Fibroblast of the aortic adventitia (primary cell): ENCODE measurements around the gene IL34. TPM values are rescaled to one million over a fixed set of nuclear protein-coding genes. Genes with fewer than 3 reads are reported as not detected.

Experiments
- DNase-seq: peaks from one replicate; pipeline ENCODE4 v3.0.0-alpha.2; 2010; ENCODE audit warnings: low read depth
- H3K4me3 ChIP-seq: 2 replicates; pipeline ENCODE4 v1.5.1; 2011; ENCODE audit warnings: low read depth, mild to moderate bottlenecking, control low read depth, low read length, moderate library complexity
- total RNA-seq: library from RNA; depleted of rRNA; stranded (reverse); fragments of >200 nt; gene quantifications from 2 replicates; pipeline ENCODE4 v1.2.3, GENCODE V29; 2012; ENCODE audit warnings: low replicate concordance
- TF ChIP-seq, protein P1 (sequence below): IDR thresholded peaks from 2 replicates; pipeline ENCODE4 v1.5.1; 2011; ENCODE audit warnings: mild to moderate bottlenecking, low read length, control low read depth, inconsistent platforms; ENCODE audit not compliant: insufficient read depth

Gene IL34
- total RNA-seq, 1 donor = 10.9 TPM

DNA sequence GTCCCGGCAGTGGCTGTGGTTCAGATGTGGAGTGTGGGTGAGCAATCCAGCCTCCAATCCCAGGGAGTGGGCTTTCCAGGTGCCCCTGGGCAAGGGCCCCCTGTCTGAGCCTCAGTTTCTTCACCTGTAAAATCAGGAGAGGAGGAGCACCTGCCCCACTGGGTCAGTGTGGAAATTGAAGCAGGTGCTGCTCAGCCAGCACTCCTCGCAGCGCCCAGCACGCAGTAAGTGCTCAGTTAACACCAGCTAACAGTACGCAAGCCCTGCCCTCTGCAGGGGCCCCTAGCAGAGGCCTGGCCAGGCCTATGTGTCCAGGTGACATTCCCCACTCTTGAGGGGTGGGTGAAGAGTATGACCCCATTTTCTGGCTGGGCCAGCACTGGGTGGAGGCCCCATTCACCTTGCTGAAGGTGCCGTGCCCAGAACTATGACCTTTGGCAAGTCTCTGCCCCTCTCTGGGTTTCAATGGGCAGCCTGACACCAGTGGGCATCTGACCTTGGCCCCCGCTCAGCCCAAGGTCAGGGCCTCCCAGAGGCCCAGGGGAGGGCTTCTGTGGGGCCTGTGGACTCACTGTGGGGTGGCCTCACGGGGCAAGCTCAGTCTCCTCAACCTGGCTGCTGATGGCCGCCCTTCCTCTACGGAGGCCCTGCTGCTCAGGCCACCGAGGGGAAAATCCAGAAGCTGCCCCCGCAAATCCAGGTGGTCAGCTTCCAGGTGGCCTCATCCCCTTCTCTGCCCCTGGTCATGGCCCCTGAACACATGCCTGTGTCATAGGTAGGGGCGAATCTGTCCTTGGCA lies 37.0 kb downstream of the IL34 start:
- no peak overlapping the region for H3K4me3 ChIP-seq
- DNase-seq = no peak
- TF ChIP-seq, protein P1, sequence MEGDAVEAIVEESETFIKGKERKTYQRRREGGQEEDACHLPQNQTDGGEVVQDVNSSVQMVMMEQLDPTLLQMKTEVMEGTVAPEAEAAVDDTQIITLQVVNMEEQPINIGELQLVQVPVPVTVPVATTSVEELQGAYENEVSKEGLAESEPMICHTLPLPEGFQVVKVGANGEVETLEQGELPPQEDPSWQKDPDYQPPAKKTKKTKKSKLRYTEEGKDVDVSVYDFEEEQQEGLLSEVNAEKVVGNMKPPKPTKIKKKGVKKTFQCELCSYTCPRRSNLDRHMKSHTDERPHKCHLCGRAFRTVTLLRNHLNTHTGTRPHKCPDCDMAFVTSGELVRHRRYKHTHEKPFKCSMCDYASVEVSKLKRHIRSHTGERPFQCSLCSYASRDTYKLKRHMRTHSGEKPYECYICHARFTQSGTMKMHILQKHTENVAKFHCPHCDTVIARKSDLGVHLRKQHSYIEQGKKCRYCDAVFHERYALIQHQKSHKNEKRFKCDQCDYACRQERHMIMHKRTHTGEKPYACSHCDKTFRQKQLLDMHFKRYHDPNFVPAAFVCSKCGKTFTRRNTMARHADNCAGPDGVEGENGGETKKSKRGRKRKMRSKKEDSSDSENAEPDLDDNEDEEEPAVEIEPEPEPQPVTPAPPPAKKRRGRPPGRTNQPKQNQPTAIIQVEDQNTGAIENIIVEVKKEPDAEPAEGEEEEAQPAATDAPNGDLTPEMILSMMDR = no peak

DNA sequence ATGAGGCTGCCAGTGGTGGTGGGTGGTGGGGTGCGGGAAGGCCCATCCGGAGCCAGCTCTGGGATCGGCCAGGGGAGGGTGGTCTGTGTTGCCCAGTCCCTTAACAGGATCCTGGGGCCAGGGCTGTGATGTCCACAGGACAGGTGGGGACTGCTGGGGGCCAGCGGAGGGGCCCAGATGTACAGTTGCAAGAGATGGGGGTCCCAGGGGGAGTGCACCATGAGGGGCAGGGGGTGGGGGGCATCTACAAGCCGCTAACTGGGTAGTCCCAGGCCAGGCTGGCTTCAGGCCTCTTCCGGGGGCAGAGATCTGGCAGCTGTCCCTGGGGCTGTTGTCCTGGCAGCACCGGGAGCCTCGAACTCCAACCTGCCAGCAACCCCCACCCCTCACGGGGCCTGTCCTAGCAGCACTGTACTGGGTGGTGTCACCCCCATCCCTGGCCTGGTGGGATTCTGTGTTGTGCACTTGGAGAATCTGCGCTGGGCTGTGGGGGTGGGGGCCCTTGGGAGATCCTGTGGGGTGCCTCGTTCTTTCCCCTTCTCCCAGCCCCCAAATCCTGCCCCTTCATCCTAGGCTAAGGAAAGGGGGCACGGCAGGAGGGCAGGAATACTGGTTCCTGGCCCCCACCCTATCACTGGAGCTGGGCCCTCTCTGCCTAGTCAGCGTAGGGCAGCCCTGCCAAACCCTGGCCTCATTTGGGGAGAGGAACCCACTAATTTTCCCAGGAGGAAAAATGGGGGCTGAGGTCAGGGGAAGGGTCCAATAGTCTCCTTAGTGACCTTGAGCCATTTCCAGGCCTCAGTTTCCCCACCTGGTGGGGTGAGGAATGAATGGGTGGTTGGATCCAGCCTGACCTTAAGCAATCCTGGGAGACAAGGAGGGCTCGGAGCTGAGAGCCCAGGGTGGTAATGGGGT lies 38.0 kb downstream of the IL34 start:
- TF ChIP-seq, protein P1 = no peak
- DNase-seq = no peak

DNA sequence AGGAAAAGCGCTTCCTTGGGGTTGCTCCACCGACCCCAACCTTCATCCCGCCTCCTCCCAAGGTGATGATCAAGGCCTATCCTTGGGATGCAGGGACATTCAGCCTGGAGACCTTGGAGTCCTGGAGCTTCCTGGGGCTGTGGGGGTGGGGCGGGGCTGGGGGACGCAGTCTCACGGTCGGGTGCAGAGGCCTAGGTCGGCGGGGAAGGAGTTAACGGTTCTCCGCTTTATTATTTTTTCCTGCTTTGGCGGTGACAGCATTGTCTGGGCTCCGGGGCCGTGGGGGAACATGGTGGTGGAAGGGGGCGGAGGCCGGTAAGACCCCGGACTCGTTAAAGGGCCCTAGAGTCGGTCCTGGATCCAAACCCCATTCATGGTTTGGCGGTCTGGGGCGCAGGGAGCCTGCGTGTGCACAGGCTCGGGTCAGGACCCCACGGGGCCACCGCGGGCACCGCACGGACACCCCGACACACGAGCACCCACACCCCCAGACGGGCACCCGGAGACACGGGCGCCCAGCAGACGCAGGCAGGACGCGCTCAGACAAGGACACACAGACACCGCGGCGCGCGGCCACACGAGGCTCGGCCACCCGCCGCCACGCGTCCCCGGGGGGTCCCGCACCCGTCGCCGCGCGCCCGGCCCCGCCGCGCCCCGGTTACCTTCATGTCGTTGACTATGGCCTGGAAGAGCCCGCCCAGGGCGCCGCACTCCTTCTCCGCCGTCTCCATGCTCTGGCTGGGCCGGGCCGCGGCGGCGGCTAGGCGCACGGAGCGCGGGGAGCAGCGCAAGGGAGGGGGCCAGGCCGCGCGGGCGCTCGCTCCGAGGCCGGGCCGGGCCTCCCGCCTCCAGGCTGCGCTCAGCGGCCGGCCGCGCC lies 38.9 kb downstream of the IL34 start:
- H3K4me3 ChIP-seq = peak overlapping the region; percentile 82
- TF ChIP-seq, protein P1 = no peak
- DNase-seq = no peak

More for the DNA sequence above, 38.0 kb downstream of the IL34 start:
- H3K4me3 ChIP-seq = peak overlapping the region; percentile 82

DNA sequence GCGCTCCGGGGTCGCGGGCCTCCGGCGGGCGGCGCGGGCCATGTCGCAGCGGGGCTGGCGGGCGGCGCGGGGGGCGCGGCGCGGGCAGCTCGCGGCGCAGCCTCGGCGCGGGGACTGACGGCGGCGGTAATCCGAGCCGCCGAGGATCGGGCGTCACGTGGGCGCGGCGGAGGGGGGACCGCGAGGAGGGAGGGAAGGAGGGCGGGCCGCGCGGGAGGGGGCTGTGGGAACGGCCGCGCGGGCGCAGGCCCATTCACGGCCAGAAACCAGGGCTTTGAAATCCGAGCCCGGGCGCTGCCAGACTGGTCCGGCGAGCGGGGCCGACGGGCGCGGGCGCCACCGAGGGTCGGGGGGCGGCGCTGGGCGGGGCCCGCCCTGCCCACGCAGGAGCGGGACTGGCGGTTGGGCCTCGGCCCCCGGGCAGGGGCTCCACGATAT lies 39.6 kb downstream of the IL34 start, which contains the start of gene MTSS2:
TSS of gene MTSS2 (minus strand) at position 116 of the 438 bp plus-strand sequence. CDS start 262 bp downstream, outside the sequence.
- TF ChIP-seq, protein P1 = no peak
- peak within 1 kb of the TSS; percentile 82 for H3K4me3 ChIP-seq
- peak; percentile 75 for DNase-seq

DNA sequence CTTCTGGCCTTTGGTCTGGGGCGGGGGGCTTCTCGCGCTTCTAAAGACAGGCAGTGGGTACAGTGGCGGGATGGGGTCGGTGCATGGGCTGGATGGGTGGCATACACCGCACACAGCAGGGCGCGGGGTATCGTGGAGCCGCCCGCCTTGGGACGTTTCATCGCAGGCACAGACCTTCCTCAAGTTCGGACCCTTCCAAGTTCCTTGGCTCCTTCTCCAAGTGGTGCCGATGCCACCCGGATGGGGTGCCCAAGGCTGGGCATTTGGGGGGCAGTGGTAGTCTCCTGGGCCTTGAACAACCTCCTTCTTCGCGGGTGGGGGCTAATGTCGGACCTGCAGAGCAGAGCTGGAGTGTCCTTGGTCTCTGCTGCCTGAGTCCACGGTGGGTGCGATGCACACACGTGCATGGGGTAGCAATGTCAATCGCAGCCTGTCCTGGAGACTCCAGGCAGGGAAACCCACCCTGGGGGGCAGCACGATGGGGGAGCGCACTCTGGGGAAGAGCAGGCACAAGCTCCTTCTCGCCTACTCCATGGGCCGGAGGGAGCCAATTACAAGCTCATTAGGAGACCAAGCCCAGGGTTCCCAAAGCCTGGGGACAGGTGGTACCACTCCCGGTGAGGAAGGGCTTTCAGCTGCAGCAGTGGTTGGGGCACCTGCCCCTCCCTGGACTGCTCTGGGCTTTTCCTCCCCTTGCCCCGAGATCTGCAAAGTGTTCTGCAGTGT lies 40.2 kb downstream of the IL34 start:
- TF ChIP-seq, protein P1 = no peak

DNA sequence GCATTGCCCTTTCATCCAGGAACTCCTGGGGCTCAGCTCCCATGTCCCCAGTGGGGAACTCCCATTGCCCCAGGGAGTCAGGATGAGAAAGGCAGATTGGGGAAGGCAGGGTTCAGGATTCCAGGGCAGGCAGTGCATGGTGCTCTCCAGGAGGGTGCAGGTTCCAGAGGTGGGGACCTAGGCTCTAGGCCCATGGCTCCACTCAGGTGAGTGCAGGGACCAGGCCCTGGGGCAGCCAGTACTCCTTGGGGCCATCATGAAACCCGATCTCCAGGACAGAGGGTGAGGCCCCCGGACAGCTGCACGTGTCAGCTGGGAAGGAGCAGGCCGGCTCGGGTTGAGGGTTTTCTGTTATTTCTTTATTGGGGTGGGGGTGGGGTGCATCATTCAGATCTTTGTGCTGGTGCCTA lies 40.7 kb downstream of the IL34 start:
- H3K4me3 ChIP-seq = no peak overlapping the region
- DNase-seq = no peak
- TF ChIP-seq, protein P1 = no peak

More for the DNA sequence above, 40.2 kb downstream of the IL34 start:
- no peak for DNase-seq
- H3K4me3 ChIP-seq = peak overlapping the region; percentile 45
